ENCODE results near the gene MAST4.
A peak's percentile ranks its signal among the peaks of the same experiment; 100 is the strongest.

The MAST4 gene

GRCh38 chr5:67058998-67059743, 463.0 kb downstream of the MAST4 start:
- DNase-seq, result no peak

GRCh38 chr5:67059744-67060490, 463.7 kb downstream of the MAST4 start:
- no peak for DNase-seq

GRCh38 chr5:67061511-67061910, 465.3 kb downstream of the MAST4 start:
- DNase-seq, result no peak

- no peak for DNase-seq
Observed at GRCh38 chr5:67063055-67063454, 466.9 kb downstream of the MAST4 start.

- DNase-seq, result no peak
Observed at GRCh38 chr5:67063791-67064190, 467.6 kb downstream of the MAST4 start.

- no peak for DNase-seq
Observed at GRCh38 chr5:67065237-67065636, 469.0 kb downstream of the MAST4 start.

- DNase-seq, result no peak
Observed at GRCh38 chr5:67065696-67066095, 469.5 kb downstream of the MAST4 start.

- no peak for DNase-seq
Observed at GRCh38 chr5:67066815-67067214, 470.6 kb downstream of the MAST4 start.

GRCh38 chr5:67073045-67073680, 477.0 kb downstream of the MAST4 start:
- DNase-seq, result no peak

GRCh38 chr5:67077296-67077695, 481.1 kb downstream of the MAST4 start:
- DNase-seq, result no peak

GRCh38 chr5:67081261-67081660, 485.1 kb downstream of the MAST4 start:
- DNase-seq, result peak; percentile 10 to 45

GRCh38 chr5:67082941-67083340, 486.7 kb downstream of the MAST4 start:
- no peak for DNase-seq

GRCh38 chr5:67085616-67086015, 489.4 kb downstream of the MAST4 start:
- no peak for DNase-seq

GRCh38 chr5:67089200-67089725, 493.1 kb downstream of the MAST4 start:
- no peak for DNase-seq

GRCh38 chr5:67090040-67090439, 493.8 kb downstream of the MAST4 start:
- DNase-seq, result no peak

GRCh38 chr5:67090593-67090992, 494.4 kb downstream of the MAST4 start:
- no peak for DNase-seq

GRCh38 chr5:67092535-67092934, 496.3 kb downstream of the MAST4 start:
- no peak for DNase-seq

GRCh38 chr5:67093279-67093678, 497.1 kb downstream of the MAST4 start:
- no peak for DNase-seq

GRCh38 chr5:67094476-67095300, 498.5 kb downstream of the MAST4 start:
- DNase-seq, result no peak

- no peak for DNase-seq
Observed at GRCh38 chr5:67095346-67096171, 499.4 kb downstream of the MAST4 start.

GRCh38 chr5:67098656-67099055, 502.5 kb downstream of the MAST4 start:
- DNase-seq, result no peak

GRCh38 chr5:67100301-67100700, 504.1 kb downstream of the MAST4 start:
- DNase-seq, result no peak

All from Kasumi-1 (cell line).